ENCODE measurements around the gene FGD3. TPM values are rescaled to one million over a fixed set of nuclear protein-coding genes. Genes with fewer than 3 reads are reported as not detected.
"Not testable (repeated sequence)": the region's sequence is repeated elsewhere in the genome, so short reads cannot be mapped to it uniquely, and the experiment has no call there.

Gene FGD3
- total RNA-seq, 1 donor from 2014 or later = 2.1 TPM

DNA sequence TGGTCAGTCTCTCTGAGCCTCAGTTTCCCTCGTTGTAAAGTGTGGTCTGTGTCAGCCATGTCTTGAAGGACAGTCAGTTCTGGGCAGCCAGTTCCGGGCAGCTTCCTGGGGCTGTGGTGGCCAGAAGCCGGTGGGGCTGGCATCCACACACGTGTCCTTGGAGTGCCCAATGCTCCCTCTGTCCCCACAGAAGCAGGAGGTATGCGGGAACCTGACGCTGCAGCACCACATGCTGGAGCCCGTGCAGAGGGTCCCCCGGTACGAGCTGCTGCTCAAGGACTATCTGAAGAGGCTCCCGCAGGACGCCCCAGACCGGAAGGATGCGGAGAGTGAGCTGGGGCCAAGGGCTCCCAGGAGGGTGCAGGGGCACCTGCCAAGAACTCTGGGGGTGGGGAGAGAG lies 62.7 kb downstream of the FGD3 start:
- ATAC-seq = no peak

DNA sequence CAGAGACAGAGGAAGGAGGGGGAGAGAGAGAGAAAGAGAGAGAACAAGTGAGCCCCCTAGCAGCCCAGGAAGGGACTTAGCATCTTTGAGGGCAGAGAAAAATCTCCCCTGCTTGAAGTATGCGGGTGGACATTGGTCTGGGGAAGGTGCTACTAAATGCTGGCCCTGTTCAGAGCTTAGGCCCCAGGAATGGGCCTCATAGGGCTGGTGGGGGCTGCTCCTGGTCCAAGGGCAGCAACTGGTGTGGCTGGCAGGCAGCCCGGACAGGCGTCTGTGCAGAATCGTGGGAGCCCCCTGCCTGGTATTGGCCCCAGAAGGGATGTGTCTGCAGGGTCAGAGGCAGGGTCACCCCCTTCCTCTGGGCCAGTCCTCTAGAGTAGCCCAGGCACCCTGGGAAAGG lies 63.4 kb downstream of the FGD3 start:
- no peak for ATAC-seq

GRCh38 chr9:93011114-93011513 lies 63.8 kb downstream of the FGD3 start:
- ATAC-seq = peak; percentile 11

DNA sequence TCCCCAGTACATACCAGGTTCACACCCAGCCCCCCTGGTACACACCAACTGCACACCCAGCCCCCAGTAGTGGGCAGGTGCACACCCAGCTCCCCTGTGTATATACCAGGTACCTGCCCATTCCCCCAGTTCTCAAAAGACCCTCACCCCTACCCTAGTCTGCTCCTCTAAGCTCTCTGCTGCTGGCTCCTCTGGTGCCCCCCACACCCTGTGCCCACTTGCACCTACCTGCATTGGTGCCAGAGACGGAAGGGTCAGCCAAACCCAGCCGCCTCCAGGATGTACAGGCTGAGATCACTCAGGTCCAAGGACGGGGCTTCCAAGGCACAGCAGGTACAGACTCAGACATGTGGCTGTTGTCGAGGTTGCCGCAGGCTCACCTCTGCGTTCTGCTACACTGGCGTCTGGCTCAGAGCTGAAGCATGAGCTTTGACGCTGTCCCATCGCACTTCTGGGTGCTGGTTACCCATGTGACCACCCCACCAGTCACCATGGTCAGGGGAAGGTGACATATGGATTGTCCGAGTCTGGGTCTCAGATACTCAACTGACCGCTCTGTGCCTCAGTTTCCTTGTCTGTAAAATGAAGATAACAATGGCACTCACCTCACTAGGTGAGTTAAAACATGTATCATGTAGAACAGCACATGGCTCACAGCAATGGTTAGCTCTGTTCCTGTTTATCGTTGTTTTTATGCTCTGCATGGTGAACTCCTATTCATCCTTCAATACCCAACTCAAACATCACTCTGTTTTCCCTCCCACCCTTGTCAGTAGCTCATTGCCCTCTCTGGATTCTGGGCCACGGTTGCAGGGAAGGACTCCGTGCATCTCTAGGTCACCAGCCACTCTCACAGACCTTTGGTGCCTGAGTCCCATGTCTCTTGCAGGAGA lies 65.9 kb downstream of the FGD3 start:
- peak; percentile 9 for ATAC-seq

GRCh38 chr9:93013856-93014582 lies 66.7 kb downstream of the FGD3 start:
- ATAC-seq = no peak

DNA sequence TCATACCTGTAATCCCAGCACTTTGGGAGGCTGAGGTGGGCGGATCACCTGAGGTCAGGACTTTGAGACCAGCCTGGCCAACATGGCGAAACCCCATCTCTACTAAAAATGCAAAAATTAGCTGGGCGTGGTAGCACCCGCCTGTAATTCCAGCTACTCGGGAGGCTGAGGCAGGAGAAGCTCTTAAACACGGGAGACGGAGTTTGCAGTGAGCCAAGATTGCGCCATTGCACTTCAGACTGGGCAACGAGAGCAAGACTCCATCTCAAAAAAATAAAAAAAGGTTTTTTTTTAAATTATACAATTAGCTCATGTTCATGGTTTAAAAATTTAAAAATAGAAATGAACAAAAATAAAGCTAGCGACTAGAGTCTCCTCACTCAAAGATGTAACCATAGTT lies 67.9 kb downstream of the FGD3 start:
- ATAC-seq = not testable (repeated sequence)

DNA sequence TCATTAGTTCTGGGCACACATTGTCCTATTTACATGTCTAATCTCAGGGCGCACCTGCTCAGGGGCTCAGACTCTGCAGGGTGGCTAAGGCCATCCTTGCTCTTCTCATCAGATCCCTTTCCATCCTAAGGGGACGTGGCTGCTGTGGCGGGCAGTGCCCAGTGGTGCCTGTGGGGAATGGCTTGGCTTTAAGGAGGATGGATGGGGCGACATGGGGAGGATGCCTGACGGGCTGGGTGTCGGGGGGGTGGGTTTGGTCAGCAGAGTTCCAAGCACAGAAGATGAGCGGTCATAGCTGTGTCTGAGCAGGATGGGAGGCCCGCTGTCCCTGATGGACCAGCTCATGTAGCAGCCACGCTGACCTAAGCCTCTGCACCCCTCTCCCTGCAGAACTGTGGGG lies 70.3 kb downstream of the FGD3 start:
- ATAC-seq = no peak

GRCh38 chr9:93020151-93020550 lies 72.8 kb downstream of the FGD3 start:
- ATAC-seq = no peak

DNA sequence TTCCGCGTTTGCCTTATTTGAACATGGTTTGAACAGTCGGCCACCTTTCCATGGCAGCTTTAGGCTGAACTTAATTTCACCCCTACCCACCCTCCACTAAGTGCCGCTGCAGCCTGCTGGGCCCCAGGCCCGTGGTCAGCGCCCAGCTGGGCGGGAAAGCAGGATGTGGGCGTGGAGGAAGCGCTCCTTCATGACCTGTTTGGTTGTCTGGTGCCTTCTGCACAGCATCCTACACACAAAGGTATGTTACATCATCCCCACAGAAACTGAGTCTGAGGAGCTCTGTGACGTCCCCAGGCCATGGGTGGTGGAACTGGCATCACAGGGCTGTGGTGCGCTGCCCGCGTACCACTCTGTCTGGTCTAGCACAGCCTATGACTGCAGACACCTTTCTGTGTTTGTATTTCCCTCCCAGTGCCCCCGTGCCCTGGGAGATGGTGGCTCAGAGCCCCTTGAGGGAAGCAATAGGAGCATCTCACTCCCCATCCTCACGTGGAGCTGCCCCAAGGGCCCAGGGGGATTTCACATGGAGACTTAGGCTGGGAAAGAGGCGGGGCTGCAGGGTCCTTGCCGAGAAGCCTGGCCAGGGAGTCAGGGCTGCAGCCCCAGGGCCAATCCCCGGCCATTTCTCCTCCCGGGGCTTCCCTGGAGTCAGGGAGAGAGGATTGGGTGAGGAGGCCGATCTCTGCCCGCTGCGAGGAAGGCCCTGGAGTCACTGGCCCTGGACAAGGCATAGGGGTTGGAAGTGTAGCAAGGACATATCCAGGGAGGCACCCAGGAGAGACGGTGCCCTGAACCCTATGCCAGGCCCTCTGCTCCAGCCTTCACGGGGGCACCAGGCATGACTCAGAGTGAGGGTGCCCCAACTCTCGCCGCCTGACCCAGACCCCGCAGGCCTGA lies 73.7 kb downstream of the FGD3 start:
- peak; percentile 10 for ATAC-seq

DNA sequence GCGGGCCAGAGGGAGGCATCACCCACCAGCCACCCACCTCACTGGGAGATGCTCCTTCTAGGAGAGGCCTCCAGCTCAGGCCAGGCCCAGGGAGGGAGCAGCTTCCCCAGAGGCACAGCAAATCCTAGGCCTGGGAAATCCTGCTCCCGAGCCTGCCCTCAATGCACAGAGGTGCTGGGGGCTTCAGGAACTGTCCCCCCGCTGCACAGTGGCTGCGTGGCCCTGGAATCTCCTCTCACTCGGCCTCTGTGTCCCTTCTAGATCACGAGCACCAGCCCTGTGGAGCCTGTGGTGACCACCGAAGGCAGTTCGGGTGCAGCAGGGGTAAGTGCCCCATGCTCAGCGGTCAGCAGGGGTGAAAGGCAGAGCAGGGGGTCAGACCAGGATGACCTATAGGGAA lies 74.7 kb downstream of the FGD3 start:
- ATAC-seq = no peak

DNA sequence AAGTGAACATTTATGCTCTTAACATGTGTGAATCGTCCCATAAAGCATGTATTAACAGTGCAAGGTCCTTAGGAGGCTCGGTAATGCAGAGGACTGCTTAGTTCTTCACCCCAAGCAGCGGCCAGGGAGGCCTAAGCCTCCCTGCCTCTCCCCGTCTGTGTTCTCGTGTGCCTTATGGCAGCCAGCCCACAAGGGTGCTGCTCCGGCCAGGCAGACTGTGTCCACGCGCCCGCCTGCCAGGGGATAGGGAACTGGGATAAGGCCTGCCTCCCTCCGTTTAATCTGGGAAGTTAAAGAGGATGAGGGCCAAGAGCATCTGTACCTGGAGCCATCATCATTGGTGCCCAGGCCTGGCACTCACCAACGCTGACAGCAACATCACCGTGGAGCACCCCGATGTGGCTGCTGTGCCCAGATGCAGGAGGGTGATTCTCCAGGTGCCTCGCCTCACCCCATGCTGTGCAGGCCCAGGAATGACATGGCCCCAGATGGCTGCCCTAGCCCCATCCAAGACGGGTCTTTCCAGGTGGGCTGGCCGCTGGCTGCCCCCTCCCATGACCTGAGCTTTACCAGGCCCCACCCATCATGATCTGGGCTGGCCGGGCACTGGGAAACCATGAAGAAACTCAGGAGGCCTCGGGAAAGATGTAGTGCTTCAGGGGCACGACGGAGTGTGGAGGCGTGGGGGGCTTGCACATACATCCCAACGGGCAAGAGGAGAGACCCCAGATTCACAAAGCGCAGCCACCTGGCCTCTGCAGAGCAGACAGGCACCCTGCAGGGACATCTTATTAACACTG lies 75.6 kb downstream of the FGD3 start:
- ATAC-seq = no peak

- ATAC-seq = no peak
Measured at GRCh38 chr9:93023521-93023815, 76.1 kb downstream of the FGD3 start.

DNA sequence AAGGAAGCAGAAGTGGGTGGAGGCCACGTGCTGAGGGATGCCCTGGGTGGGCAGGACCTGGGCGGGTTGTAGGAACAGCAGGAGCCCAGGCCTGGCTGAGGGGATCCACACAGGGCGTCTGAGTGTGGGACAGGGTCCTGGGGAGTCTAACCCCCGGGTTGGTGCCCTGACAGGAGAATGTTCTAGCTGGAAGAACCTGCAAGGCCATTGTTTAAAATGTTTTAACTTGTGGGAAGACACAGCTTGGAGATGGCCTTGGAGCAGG lies 77.3 kb downstream of the FGD3 start:
- no peak for ATAC-seq

- ATAC-seq = no peak
Measured at GRCh38 chr9:93024986-93025630, 77.8 kb downstream of the FGD3 start.

- ATAC-seq = no peak
Measured at GRCh38 chr9:93025736-93026135, 78.4 kb downstream of the FGD3 start.

GRCh38 chr9:93026640-93027039 lies 79.3 kb downstream of the FGD3 start:
- no peak for ATAC-seq

- no peak for ATAC-seq
Measured at GRCh38 chr9:93027750-93028149, 80.4 kb downstream of the FGD3 start.

- peak; percentile 25 for ATAC-seq
Measured at GRCh38 chr9:93028448-93029006, 81.2 kb downstream of the FGD3 start.

DNA sequence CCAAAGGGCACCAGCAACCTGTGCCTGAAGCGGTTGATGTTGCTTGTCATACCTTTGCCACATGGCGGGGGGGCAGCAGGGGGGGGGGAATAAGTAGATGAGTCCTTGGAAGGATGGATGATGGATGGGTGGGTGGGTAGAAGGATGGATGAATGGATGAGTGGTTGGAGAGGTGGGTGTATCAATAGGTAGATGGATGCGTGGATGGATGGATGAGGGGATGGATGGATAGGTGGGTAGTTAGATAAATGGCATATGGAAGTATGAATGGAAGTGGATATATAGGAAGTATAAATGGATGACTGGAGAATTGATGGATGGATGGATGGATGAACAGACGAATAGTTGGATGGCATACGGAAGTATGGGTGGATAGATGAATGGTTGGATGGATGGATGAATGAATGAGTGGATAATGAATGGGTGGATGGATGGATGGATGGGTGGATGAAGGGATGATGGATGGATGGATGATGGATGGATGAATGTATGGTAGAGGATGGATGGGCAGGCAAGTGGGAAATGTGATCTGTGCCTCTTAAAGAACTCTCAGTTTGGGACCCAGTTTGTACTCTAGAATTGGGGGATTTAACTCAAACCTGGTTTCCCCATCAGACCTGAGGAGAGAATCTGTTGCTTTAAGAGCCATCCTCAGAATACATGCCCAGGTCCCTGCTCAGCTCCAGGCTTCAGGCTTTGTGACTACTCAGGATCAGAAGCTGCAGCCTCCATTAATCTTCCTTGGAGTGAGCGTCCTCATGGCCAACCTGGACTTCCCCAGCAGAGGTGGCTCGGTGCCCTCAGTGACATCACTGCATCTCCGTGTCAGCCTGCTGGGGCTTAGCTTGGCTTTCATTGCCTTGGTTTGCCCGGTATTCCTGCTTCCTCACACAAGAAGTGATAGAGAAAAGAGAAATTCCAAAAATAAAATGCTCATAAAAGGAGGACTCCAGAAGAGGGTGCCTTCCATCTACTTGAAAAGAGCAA lies 83.6 kb downstream of the FGD3 start:
- ATAC-seq = no peak

Measured in esophagus mucosa (tissue), 1 donor.